Kidney (tissue), 14 donors: ENCODE data around the gene SH2D2A. TPM values are rescaled to one million over a fixed set of nuclear protein-coding genes. Genes with fewer than 3 reads are reported as not detected.
A peak's percentile ranks its signal among the peaks of the same experiment; 100 is the strongest.

Experiments
- DNase-seq, 5 donors: peaks; one replicate each; pipeline ENCODE4 v3.0.0-alpha.2; 2013 to 2020
- FAIRE-seq: peaks from 2 replicates; lab custom pipeline; 2012; peaks lifted over from hg19 to GRCh38; lab: Jason Lieb, UNC
- H3K27ac ChIP-seq, 2 donors: one replicate each; pipeline ENCODE4 v1.7.0; 2013; ENCODE audit warnings: low read depth in 2 of 2, low read length in 2 of 2, inconsistent platforms in 1 of 2
- H3K27me3 ChIP-seq: one replicate; pipeline ENCODE4 v1.7.1; 2013; ENCODE audit warnings: low read length, inconsistent platforms; ENCODE audit not compliant: control insufficient read depth, insufficient read depth
- H3K36me3 ChIP-seq, 3 donors: one replicate each; pipeline versions ENCODE4 v1.7.0 to v1.7.1; 2013; ENCODE audit warnings: low read length in 3 of 3, control low read depth in 1 of 3, inconsistent platforms in 1 of 3; ENCODE audit not compliant: insufficient read depth in 3 of 3, control insufficient read depth in 2 of 3
- H3K4me1 ChIP-seq, 3 donors: one replicate each; pipeline versions ENCODE4 v1.7.0 to v1.7.1; 2013; ENCODE audit warnings: low read length in 3 of 3, inconsistent platforms in 1 of 3, low read depth in 1 of 3; ENCODE audit not compliant: control insufficient read depth in 2 of 3, insufficient read depth in 2 of 3
- H3K4me3 ChIP-seq, 3 donors: one replicate each; pipeline versions ENCODE4 v1.7.0 to v1.8.1; 2013; ENCODE audit warnings: low read length in 3 of 3, control low read depth in 1 of 3, inconsistent platforms in 1 of 3
- H3K9ac ChIP-seq, 3 donors: one replicate each; pipeline versions ENCODE4 v1.7.0 to v1.7.1; 2013; ENCODE audit warnings: low read length in 3 of 3, control low read depth in 1 of 3, inconsistent platforms in 1 of 3
- H3K9me3 ChIP-seq, 3 donors: one replicate each; pipeline versions ENCODE4 v1.7.0 to v1.7.1; 2013; ENCODE audit warnings: low read length in 3 of 3, control low read depth in 1 of 3, inconsistent platforms in 1 of 3; ENCODE audit not compliant: control insufficient read depth in 2 of 3, insufficient read depth in 1 of 3
- CTCF ChIP-seq: IDR thresholded peaks from 3 replicates; pipeline ENCODE4 v1.5.1; 2012; ENCODE audit warnings: mild to moderate bottlenecking, moderate library complexity, borderline replicate concordance; ENCODE audit not compliant: insufficient read depth; ENCODE audit errors: extremely low read depth
- intact Hi-C: fragments of 100-400 bp; cut with DNase I; formaldehyde crosslinking; loops from one replicate; pipeline ENCODE4 v1.11.1; 2022
- polyA plus RNA-seq: library from polyadenylated mRNA; stranded (reverse); fragments of 350-450 nt; fragmentation: Illumina TruSeq; extraction: RNeasy Lipid Tissue Mini Kit (QIAGEN cat#74804); gene quantifications from one replicate; pipeline ENCODE4 v1.2.3, GENCODE V29; 2014; ENCODE audit warnings: low read depth, low replicate concordance; ENCODE audit not compliant: insufficient read depth
- total RNA-seq: library from RNA; stranded (reverse); fragmentation: NEBNext Ultra II Directional; extraction: Animal tissue kit (Norgen Biotek cat#: 25700); gene quantifications from one replicate; pipeline ENCODE4 v1.2.1, GENCODE V29; 2021
- donor health status: control.
- donor health status: control.
- donor health status: control.
- donor health status: control.
- donor health status: control.
- donor health status: DM: yes; HTN: yes; CAD: no.
- donor health status: Normal renal cell carcinoma (clear cell type).

SH2D2A gene
- total and polyA plus RNA-seq, 2 donors from 2014 or later = 0.32 to 4.3 TPM

GRCh38 chr1:156767879-156768604, 48.6 kb downstream of the SH2D2A start:
- intact Hi-C loops = no loop called here
- DNase-seq = peak in 3 of 5 donors; percentile 61 to 90 (median 82)
- Histone ChIP-seq H3K36me3 (peaks cover 0 to 7% (median 6%) of the 10 kb centered on the region in 3 donors), H3K27me3 (no peaks in the 10 kb centered on the region), H3K4me3 (peak overlapping the region; percentile 81 to 98 (median 96)), H3K9ac (peak overlapping the region; percentile 85 to 99 (median 93)), H3K9me3 (no peaks in the 10 kb centered on the region), H3K27ac (peak overlapping the region; percentile 94 to 96), H3K4me1 (peaks cover 0 to 26% (median 19%) of the 10 kb centered on the region in 3 donors)
- no peak for FAIRE-seq
- TF ChIP-seq CTCF = no peak

- H3K27me3 ChIP-seq = no peaks in the 10 kb centered on the region
- intact Hi-C loops = no loop called here
- H3K4me1 ChIP-seq = peaks cover 0 to 22% (median 16%) of the 10 kb centered on the region in 3 donors
- peak within 1 kb of the TSS; percentile 94 to 96 for H3K27ac ChIP-seq
- DNase-seq (peak; percentile 99 to 100 (median 100)), FAIRE-seq (peak; percentile 96)
- peak within 1 kb of the TSS; percentile 86 to 99 (median 93) for H3K9ac ChIP-seq
- peak; percentile 12 for TF ChIP-seq CTCF
- peak within 1 kb of the TSS; percentile 81 to 98 (median 96) for H3K4me3 ChIP-seq
- H3K36me3 ChIP-seq = peaks cover 0 to 7% (median 6%) of the 10 kb centered on the region in 3 donors
- no peaks in the 10 kb centered on the region for H3K9me3 ChIP-seq
These were observed 49.4 kb downstream of the SH2D2A start, which contains the start of gene PRCC for GRCh38 chr1:156767101-156767878. Gene PRCC, plus strand, starts transcription at chr1:156767535. Its CDS starts 237 bp downstream, at chr1:156767772.

- TF ChIP-seq CTCF = no peak
- H3K36me3 ChIP-seq = peaks cover 0 to 7% (median 6%) of the 10 kb centered on the region in 3 donors
- intact Hi-C loops = no loop called here
- H3K9ac ChIP-seq = peak overlapping the region; percentile 86 to 93 (median 88)
- no peaks in the 10 kb centered on the region for H3K9me3 ChIP-seq
- H3K27ac ChIP-seq = peak overlapping the region; percentile 76 to 96
- no peak for FAIRE-seq
- H3K4me1 ChIP-seq = peaks cover 0 to 22% (median 16%) of the 10 kb centered on the region in 3 donors
- DNase-seq = peak in 2 of 5 donors; percentile 40 to 58
- peak overlapping the region; percentile 81 to 98 (median 92) for H3K4me3 ChIP-seq
- no peaks in the 10 kb centered on the region for H3K27me3 ChIP-seq
These were observed 50.1 kb downstream of the SH2D2A start for GRCh38 chr1:156766298-156767100.
